ENCODE data around the gene ANO1.

The ANO1 gene

GRCh38 chr11:70074746-70075145, 3.4 kb upstream of the ANO1 start:
- no peak for DNase-seq

- DNase-seq = no peak
Measured at GRCh38 chr11:70075836-70076235, 2.3 kb upstream of the ANO1 start.

- DNase-seq = no peak
Measured at GRCh38 chr11:70076461-70076931, 1.6 kb upstream of the ANO1 start.

GRCh38 chr11:70077411-70078094, 564 bp upstream of the ANO1 start:
- DNase-seq = no peak

- no peak for DNase-seq
Measured at GRCh38 chr11:70078781-70079616, 882 bp downstream of the ANO1 start.

GRCh38 chr11:70079691-70080090, 1.6 kb downstream of the ANO1 start:
- DNase-seq = no peak

GRCh38 chr11:70080763-70081162, 2.6 kb downstream of the ANO1 start:
- DNase-seq = no peak

GRCh38 chr11:70082829-70083228, 4.7 kb downstream of the ANO1 start:
- DNase-seq = no peak

GRCh38 chr11:70084046-70084984, 6.2 kb downstream of the ANO1 start:
- no peak for DNase-seq

GRCh38 chr11:70085815-70086769, 8.0 kb downstream of the ANO1 start:
- DNase-seq = no peak

GRCh38 chr11:70087446-70088167, 9.5 kb downstream of the ANO1 start:
- DNase-seq = no peak

- DNase-seq = no peak
Measured at GRCh38 chr11:70088735-70089250, 10.7 kb downstream of the ANO1 start.

GRCh38 chr11:70089631-70090030, 11.5 kb downstream of the ANO1 start:
- DNase-seq = no peak

GRCh38 chr11:70090961-70091381, 12.9 kb downstream of the ANO1 start:
- no peak for DNase-seq

GRCh38 chr11:70091638-70092037, 13.5 kb downstream of the ANO1 start:
- no peak for DNase-seq

- no peak for DNase-seq
Measured at GRCh38 chr11:70092959-70093715, 15.0 kb downstream of the ANO1 start.

- DNase-seq = no peak
Measured at GRCh38 chr11:70095541-70096252, 17.6 kb downstream of the ANO1 start.

GRCh38 chr11:70097783-70098563, 19.9 kb downstream of the ANO1 start:
- DNase-seq = no peak

GRCh38 chr11:70098936-70099335, 20.8 kb downstream of the ANO1 start:
- no peak for DNase-seq
